ENCODE data around the gene PLOD1. TPM values are rescaled to one million over a fixed set of nuclear protein-coding genes. Genes with fewer than 3 reads are reported as not detected.

Gene PLOD1
- total RNA-seq, result 10 to 100 TPM; 34.4 to 95.1 (median 72.7) TPM

- TF ChIP-seq, protein P1, sequence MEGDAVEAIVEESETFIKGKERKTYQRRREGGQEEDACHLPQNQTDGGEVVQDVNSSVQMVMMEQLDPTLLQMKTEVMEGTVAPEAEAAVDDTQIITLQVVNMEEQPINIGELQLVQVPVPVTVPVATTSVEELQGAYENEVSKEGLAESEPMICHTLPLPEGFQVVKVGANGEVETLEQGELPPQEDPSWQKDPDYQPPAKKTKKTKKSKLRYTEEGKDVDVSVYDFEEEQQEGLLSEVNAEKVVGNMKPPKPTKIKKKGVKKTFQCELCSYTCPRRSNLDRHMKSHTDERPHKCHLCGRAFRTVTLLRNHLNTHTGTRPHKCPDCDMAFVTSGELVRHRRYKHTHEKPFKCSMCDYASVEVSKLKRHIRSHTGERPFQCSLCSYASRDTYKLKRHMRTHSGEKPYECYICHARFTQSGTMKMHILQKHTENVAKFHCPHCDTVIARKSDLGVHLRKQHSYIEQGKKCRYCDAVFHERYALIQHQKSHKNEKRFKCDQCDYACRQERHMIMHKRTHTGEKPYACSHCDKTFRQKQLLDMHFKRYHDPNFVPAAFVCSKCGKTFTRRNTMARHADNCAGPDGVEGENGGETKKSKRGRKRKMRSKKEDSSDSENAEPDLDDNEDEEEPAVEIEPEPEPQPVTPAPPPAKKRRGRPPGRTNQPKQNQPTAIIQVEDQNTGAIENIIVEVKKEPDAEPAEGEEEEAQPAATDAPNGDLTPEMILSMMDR (IDR thresholded peaks at IDR 0.05; ENCODE audit: low read depth), result no peak
Observed at GRCh38 chr1:11934302-11935056, at the start of gene PLOD1. Gene PLOD1, plus strand, starts transcription at chr1:11934717. Its CDS starts 63 bp downstream, at chr1:11934780.

DNA sequence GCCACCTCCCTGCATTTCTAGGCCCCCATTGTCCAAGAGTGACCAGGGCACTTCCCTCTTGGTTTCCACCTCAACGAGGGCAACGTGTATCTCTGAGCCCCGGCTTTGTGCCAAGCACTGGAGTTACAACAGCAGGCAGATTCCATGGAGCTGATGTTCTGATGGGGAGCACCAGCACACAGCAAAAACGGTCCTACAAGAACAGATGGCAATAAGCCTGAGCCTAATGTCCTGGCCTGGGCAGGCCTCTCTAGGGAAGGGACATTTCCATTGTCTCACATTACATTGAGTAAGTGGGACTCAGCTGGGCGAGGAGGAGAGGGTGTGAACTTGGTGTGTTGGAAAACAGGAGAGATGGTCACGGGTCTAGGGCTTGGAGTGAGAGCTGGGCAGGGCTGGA, 48.6 kb upstream of the PLOD1 start:
- TF ChIP-seq, protein P1 (IDR thresholded peaks at IDR 0.05; ENCODE audit: low read depth), result no peak

DNA sequence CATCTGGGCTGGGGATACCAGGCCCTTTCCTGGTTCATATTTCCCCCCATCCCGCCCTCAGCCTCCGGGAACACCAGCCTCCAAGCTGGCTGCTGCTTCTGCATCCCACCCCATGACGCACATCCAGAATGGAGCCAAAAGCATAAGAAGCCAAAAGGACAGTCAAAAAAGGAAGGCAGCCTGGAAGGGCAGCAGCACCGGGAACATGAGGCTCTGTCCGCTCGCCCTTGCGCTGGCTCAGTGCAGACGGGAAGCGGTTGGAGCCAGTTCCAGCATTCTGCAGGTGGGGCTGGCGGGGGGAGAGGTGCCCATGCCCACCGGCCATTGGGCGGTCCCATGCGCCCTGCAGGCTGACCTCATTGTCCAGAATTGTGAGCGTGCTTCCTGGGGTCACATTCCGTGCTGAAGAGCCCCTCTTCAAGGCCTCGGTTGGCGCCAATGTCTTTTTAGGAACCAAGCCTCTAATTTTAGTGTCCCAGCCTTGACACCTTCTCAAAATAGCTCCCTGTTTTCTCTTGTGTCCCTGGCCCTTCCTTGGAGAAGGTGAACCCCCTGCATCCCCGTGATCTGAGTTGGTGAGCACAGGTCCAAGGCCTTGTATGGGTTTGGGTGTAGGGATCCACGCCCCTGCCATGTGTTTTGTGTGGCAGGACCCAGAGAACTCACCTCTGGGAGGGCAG, 47.4 kb upstream of the PLOD1 start:
- TF ChIP-seq, protein P1 (IDR thresholded peaks at IDR 0.05; ENCODE audit: low read depth), result no peak

- TF ChIP-seq, protein P1 (IDR thresholded peaks at IDR 0.05; ENCODE audit: low read depth), result no peak
Observed at GRCh38 chr1:11887666-11888007, 46.9 kb upstream of the PLOD1 start.

- TF ChIP-seq, protein P1 (IDR thresholded peaks at IDR 0.05; ENCODE audit: low read depth), result no peak
Observed at GRCh38 chr1:11888206-11888876, 46.2 kb upstream of the PLOD1 start.

GRCh38 chr1:11888877-11889208, 45.7 kb upstream of the PLOD1 start:
- TF ChIP-seq, protein P1 (IDR thresholded peaks at IDR 0.05; ENCODE audit: low read depth), result no peak
